AG10803 (cell line): Measurements from ENCODE around the gene COLQ.

Experiments
- DNase-seq: peaks from one replicate; pipeline ENCODE4 v3.0.0; 2010; ENCODE audit warnings: low read depth
- H3K4me3 ChIP-seq: 2 replicates; pipeline ENCODE4 v1.5.1; 2011; ENCODE audit warnings: mild to moderate bottlenecking, low read length, control low read depth
- CTCF ChIP-seq: conservative IDR thresholded peaks from 2 replicates; pipeline ENCODE4 v1.5.1; 2011; ENCODE audit warnings: mild to moderate bottlenecking, low read length, control low read depth, inconsistent platforms

COLQ gene

GRCh38 chr3:15513116-15513515, 8.4 kb downstream of the COLQ start:
- TF ChIP-seq CTCF: no peak
- H3K4me3 ChIP-seq: no peak overlapping the region
- no peak for DNase-seq

GRCh38 chr3:15512166-15512565, 9.3 kb downstream of the COLQ start:
- DNase-seq: peak; percentile 32
- TF ChIP-seq CTCF: no peak
- no peak overlapping the region for H3K4me3 ChIP-seq

GRCh38 chr3:15511156-15511555, 10.3 kb downstream of the COLQ start:
- H3K4me3 ChIP-seq: no peak overlapping the region
- TF ChIP-seq CTCF: no peak
- DNase-seq: no peak

- H3K4me3 ChIP-seq: no peak overlapping the region
- DNase-seq: no peak
- no peak for TF ChIP-seq CTCF
Measured at GRCh38 chr3:15510493-15510892, 11.0 kb downstream of the COLQ start.

- DNase-seq: no peak
- H3K4me3 ChIP-seq: no peak overlapping the region
- TF ChIP-seq CTCF: no peak
Measured at GRCh38 chr3:15506571-15506970, 14.9 kb downstream of the COLQ start.

GRCh38 chr3:15505479-15506165, 15.9 kb downstream of the COLQ start:
- no peak overlapping the region for H3K4me3 ChIP-seq
- no peak for DNase-seq
- no peak for TF ChIP-seq CTCF

GRCh38 chr3:15502616-15503015, 18.9 kb downstream of the COLQ start:
- TF ChIP-seq CTCF: no peak
- no peak overlapping the region for H3K4me3 ChIP-seq
- DNase-seq: no peak
